ENCODE measurements around the gene CYP4A11. TPM values are rescaled to one million over a fixed set of nuclear protein-coding genes. Genes with fewer than 3 reads are reported as not detected.

CYP4A11 gene
- 0.31 TPM for total RNA-seq

GRCh38 chr1:46941135-46941694, at the start of gene CYP4A11:
CYP4A11 (minus strand) TSS chr1:46941476; CDS start chr1:46941433, 43 bp downstream.

Small RNA genes lying within 50 kb of the gene (small RNA-seq; reads per million reads assigned to genes)
- not detected for gene CYP4A26P (ENCODE audit: low replicate concordance)

Other genes with a start within 250 kb of the CYP4A11 start
- 24.1 TPM for gene EFCAB14, start 222.4 kb downstream of the CYP4A11 start, total RNA-seq
- not detected for gene CYP4B1, start 142.4 kb downstream of the CYP4A11 start, total RNA-seq
- 24.1 TPM for gene CYP4X1, start 82.2 kb upstream of the CYP4A11 start, total RNA-seq
- gene CYP4Z1, start 125.8 kb upstream of the CYP4A11 start, total RNA-seq: 0.63 TPM
- gene CYP4A22, start 196.0 kb upstream of the CYP4A11 start, total RNA-seq: not detected
- gene PDZK1IP1, start 248.6 kb upstream of the CYP4A11 start, total RNA-seq: not detected

Data from parietal lobe (tissue), 2 donors.